Loucy (cell line): ENCODE measurements around the gene SHISAL2A.

Source experiments
- EZH2phosphoT487 ChIP-seq: fragments of 200-600 bp; IDR thresholded peaks from 2 replicates; pipeline ENCODE4 v1.6.1; 2018; ENCODE audit warnings: antibody characterized with exemption, mild to moderate bottlenecking, moderate library complexity, borderline replicate concordance
- TF ChIP-seq, protein P1 (sequence below): fragments of 200-600 bp; sonication (generic); conservative IDR thresholded peaks from 2 replicates; pipeline ENCODE4 v1.5.1; 2014; ENCODE audit warnings: mild to moderate bottlenecking, antibody characterized with exemption, low read length

- TF ChIP-seq EZH2phosphoT487 = no peak
- TF ChIP-seq, protein P1, sequence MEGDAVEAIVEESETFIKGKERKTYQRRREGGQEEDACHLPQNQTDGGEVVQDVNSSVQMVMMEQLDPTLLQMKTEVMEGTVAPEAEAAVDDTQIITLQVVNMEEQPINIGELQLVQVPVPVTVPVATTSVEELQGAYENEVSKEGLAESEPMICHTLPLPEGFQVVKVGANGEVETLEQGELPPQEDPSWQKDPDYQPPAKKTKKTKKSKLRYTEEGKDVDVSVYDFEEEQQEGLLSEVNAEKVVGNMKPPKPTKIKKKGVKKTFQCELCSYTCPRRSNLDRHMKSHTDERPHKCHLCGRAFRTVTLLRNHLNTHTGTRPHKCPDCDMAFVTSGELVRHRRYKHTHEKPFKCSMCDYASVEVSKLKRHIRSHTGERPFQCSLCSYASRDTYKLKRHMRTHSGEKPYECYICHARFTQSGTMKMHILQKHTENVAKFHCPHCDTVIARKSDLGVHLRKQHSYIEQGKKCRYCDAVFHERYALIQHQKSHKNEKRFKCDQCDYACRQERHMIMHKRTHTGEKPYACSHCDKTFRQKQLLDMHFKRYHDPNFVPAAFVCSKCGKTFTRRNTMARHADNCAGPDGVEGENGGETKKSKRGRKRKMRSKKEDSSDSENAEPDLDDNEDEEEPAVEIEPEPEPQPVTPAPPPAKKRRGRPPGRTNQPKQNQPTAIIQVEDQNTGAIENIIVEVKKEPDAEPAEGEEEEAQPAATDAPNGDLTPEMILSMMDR = no peak
These were observed 32.3 kb upstream of the SHISAL2A start for GRCh38 chr1:52600533-52601179.
